ENCODE data around the gene RBM46. TPM values are rescaled to one million over a fixed set of nuclear protein-coding genes. Genes with fewer than 3 reads are reported as not detected.
A peak's percentile ranks its signal among the peaks of the same experiment; 100 is the strongest.
"Not testable (repeated sequence)": the region's sequence is repeated elsewhere in the genome, so short reads cannot be mapped to it uniquely, and the experiment has no call there.

The RBM46 gene
- total and polyA plus RNA-seq, 2 experiments from 2014 or later, result 0.33 to 0.75 TPM

- Histone ChIP-seq H3K27me3 (no peaks in the 10 kb centered on the region), H3K36me3 (no peaks in the 10 kb centered on the region), H3K4me3 (no peak overlapping the region), H3K9me3 (ENCODE audit: low read depth) (no peaks in the 10 kb centered on the region), H3K4me1 (ENCODE audit: low read depth) (no peaks in the 10 kb centered on the region), H3K27ac (no peak overlapping the region)
- TF ChIP-seq, protein P1, sequence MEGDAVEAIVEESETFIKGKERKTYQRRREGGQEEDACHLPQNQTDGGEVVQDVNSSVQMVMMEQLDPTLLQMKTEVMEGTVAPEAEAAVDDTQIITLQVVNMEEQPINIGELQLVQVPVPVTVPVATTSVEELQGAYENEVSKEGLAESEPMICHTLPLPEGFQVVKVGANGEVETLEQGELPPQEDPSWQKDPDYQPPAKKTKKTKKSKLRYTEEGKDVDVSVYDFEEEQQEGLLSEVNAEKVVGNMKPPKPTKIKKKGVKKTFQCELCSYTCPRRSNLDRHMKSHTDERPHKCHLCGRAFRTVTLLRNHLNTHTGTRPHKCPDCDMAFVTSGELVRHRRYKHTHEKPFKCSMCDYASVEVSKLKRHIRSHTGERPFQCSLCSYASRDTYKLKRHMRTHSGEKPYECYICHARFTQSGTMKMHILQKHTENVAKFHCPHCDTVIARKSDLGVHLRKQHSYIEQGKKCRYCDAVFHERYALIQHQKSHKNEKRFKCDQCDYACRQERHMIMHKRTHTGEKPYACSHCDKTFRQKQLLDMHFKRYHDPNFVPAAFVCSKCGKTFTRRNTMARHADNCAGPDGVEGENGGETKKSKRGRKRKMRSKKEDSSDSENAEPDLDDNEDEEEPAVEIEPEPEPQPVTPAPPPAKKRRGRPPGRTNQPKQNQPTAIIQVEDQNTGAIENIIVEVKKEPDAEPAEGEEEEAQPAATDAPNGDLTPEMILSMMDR (IDR thresholded peaks at IDR 0.05; ENCODE audit: low read depth, low read length), result no peak
- no peak for DNase-seq (ENCODE audit: low read depth in 1 of 2, low spot score in 1 of 2)
Measured at GRCh38 chr4:154868414-154869194, 87.5 kb downstream of the RBM46 start.

GRCh38 chr4:154869301-154869700 is 88.2 kb downstream of the RBM46 start:
- Histone ChIP-seq H3K4me1 (ENCODE audit: low read depth) (no peaks in the 10 kb centered on the region), H3K27me3 (no peaks in the 10 kb centered on the region), H3K36me3 (no peaks in the 10 kb centered on the region), H3K4me3 (no peak overlapping the region), H3K27ac (no peak overlapping the region), H3K9me3 (ENCODE audit: low read depth) (no peaks in the 10 kb centered on the region)
- TF ChIP-seq, protein P1 (IDR thresholded peaks at IDR 0.05; ENCODE audit: low read depth, low read length), result no peak
- DNase-seq (ENCODE audit: low read depth in 1 of 2, low spot score in 1 of 2), result peak in 1 of 2 donors; percentile 3

- Histone ChIP-seq H3K4me3 (no peak overlapping the region), H3K36me3 (no peaks in the 10 kb centered on the region), H3K27me3 (no peaks in the 10 kb centered on the region), H3K27ac (no peak overlapping the region), H3K9me3 (ENCODE audit: low read depth) (no peaks in the 10 kb centered on the region), H3K4me1 (ENCODE audit: low read depth) (no peaks in the 10 kb centered on the region)
- DNase-seq (ENCODE audit: low read depth in 1 of 2, low spot score in 1 of 2), result no peak
- TF ChIP-seq, protein P1 (IDR thresholded peaks at IDR 0.05; ENCODE audit: low read depth, low read length), result no peak
Measured at GRCh38 chr4:154872198-154872597, 91.1 kb downstream of the RBM46 start.

DNA sequence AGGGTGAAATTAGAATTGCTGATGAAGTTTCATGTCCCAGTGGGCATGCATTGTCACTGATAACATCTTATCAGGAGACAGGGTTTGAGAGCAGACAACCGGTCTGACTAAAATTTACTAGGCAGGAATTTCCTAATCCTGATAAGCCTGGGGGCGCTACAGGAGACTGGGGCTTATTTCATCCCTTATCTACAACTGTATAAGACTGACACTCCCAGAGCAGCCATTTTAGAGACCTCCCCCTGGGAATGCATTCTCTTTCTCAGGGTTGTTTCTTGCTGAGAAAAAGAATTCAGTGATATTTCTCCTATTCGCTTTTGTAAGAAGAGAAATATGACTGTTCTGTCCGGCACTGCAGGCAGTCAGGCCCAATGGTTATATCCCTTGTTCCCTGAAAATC is 93.0 kb downstream of the RBM46 start:
- DNase-seq (ENCODE audit: low read depth in 1 of 2, low spot score in 1 of 2); H3K27me3 ChIP-seq; H3K9me3 ChIP-seq (ENCODE audit: low read depth); H3K27ac ChIP-seq; H3K4me3 ChIP-seq; H3K36me3 ChIP-seq; H3K4me1 ChIP-seq (ENCODE audit: low read depth): not testable (repeated sequence)

DNA sequence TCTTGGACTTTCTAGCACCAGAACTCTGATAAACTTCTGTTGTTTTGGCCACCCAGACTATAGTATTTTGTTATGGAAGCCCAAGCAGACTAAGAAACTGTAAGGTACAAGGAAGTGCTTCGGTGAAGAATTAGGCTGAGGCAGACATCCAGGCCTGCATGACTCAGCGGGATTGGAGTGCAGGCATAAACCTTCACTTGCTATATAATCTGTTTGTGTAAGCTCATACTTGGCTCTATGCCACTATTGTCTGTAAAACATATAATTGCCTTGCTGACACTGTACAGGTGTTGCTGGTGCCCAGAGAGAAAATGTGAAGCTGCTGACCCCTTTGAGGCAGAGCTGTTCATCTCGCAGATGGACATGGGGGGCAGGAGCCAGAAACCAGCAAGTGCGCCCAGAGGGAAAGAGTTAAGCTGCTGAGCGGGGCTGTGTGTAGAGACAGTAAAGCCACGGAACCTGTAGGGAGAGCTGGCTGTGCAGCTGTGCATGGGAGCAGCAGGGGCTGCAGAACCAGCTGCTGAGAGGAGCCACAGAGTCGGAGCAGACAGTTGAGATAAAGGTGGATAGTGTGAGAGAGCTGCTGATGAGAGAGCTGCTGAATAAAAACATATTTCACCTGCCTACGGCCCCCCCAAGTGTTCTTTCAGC is 96.2 kb downstream of the RBM46 start:
- no peaks in the 10 kb centered on the region for H3K36me3 ChIP-seq
- TF ChIP-seq, protein P1 (IDR thresholded peaks at IDR 0.05; ENCODE audit: low read depth, low read length), result no peak
- H3K4me1 ChIP-seq (ENCODE audit: low read depth), result no peaks in the 10 kb centered on the region
- no peak overlapping the region for H3K4me3 ChIP-seq
- H3K9me3 ChIP-seq (ENCODE audit: low read depth), result no peaks in the 10 kb centered on the region
- peak in 1 of 2 donors; percentile 46 for DNase-seq (ENCODE audit: low read depth in 1 of 2, low spot score in 1 of 2)
- H3K27ac ChIP-seq, result no peak overlapping the region
- H3K27me3 ChIP-seq, result no peaks in the 10 kb centered on the region

Other genes starting within 250 kb of the RBM46 start
- 25.6 and 27.6 TPM in 2 replicates for gene PLRG1, start 230.9 kb upstream of the RBM46 start, total RNA-seq
- 61.6 and 84.1 TPM in 2 replicates for gene PLRG1, start 230.9 kb upstream of the RBM46 start, polyA plus RNA-seq
- 0.48 and 1.9 TPM in 2 replicates for gene FGB, start 218.3 kb upstream of the RBM46 start, total RNA-seq
- gene FGB, start 218.3 kb upstream of the RBM46 start, polyA plus RNA-seq, result 0.99 TPM in 1 of 2 replicates, not detected in the other
- not detected in 2 replicates for gene FGA, start 190.5 kb upstream of the RBM46 start, total RNA-seq
- 0.31 TPM in 1 of 2 replicates, not detected in the other for gene FGA, start 190.5 kb upstream of the RBM46 start, polyA plus RNA-seq
- not detected in 2 replicates for gene FGG, start 168.6 kb upstream of the RBM46 start, total RNA-seq
- 0.68 TPM in 1 of 2 replicates, not detected in the other for gene FGG, start 168.6 kb upstream of the RBM46 start, polyA plus RNA-seq
- gene LRAT, start 37.3 kb upstream of the RBM46 start, total RNA-seq, result 2.5 and 5.8 TPM in 2 replicates
- 7.6 and 12.6 TPM in 2 replicates for gene LRAT, start 37.3 kb upstream of the RBM46 start, polyA plus RNA-seq

Data from cardiac muscle cell (in vitro differentiated cells and primary cell).